HG02943 (cell line): ENCODE results near the gene RUBCN.
A peak's percentile ranks its signal among the peaks of the same experiment; 100 is the strongest.
"Not testable (repeated sequence)": the region's sequence is repeated elsewhere in the genome, so short reads cannot be mapped to it uniquely, and the experiment has no call there.

Experiments
- ATAC-seq: cut with Tn5 transposase; IDR thresholded peaks from one replicate; pipeline ENCODE4 v1.9.1; 2021; ENCODE audit warnings: mild to moderate bottlenecking, low read depth, moderate library complexity; ENCODE audit not compliant: unreplicated experiment

Gene RUBCN

DNA sequence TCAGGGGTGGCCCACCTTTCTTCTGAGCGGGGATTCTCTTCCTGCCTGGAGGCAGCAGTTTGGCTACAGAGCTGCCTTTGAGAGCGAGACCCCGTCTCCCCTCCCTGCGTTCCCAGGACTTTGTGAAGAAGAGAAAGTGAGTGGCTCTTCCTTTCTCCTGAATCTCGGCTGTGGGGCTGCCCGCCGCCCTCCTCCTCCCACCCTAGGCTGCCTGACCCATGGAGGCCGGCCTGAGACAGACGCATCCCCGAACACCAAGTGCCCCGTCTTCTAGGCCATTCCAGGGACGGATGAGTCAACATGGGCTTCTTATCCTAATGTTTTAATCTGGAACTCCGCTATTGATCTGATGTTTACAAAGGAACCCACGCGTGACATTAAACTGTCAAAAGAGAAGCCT is 74.8 kb downstream of the RUBCN start:
- not testable (repeated sequence) for ATAC-seq

DNA sequence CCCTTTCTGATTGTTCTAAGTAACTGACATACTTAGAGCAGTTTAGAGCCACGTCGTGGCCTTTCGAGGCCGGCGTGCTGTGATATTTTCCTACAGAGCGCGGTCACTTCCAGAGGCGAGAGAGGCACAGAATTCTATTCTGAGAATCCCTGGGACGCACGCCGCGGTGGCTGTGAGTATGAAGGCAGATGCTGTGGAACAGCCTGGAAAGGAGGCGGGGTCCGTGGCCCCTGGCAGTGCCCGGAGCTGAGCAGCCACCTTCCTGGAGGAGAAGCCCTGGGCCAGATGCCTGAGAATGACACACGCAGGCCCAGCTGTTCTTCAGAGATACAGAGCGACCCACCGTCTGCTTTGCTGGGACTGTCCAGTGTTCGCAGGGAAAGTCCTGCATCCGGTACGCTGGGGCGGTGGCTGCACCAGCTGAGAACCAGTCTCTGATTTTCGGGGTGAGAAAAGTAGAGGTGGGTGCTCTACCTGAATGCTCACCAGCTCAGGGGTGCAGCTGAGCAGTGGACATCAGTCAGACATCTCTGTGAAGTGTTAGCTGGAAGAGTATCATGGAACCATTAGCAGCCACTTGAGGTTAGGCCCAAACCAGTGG is 75.4 kb downstream of the RUBCN start:
- ATAC-seq, result not testable (repeated sequence)

GRCh38 chr3:197659701-197660100 is 77.0 kb downstream of the RUBCN start:
- peak; percentile 9 for ATAC-seq

DNA sequence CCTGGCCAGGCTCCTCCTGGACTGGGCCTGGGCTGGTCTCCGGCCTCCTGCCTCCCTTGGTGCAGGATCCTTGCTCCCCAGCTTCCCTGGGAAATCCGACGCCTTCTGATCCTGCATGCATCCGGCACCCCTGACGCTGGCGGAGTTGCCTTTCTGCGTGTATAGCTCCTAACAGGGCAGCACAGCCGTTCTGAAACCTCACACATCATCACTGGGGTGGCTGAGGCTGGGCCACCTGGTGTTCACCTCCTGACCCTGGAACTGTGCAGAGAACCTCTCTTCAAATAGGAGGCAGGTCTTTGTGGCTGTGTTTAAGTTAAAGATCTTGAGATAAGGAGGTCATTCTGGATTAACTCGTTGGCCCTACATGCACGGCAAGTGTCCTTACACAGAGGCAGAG is 77.6 kb downstream of the RUBCN start:
- ATAC-seq, result peak; percentile 65

DNA sequence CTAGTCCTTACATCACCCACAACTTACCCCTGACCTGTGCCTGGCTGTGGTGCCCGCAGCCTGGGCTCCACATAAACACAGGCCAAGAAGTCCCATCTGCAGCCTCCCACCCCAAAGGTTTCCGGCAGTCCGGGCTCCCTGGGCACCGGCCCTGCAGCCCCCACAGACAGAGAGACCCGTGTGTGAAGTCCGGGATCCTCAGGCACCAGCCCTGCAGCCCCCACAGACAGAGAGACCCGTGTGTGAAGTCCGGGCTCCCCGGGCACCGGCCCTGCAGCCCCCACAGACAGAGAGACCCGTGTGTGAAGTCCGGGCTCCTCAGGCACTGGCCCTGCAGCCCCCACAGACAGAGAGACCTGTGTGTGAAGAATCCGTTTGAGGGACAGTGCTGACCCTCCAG is 78.0 kb downstream of the RUBCN start:
- ATAC-seq, result not testable (repeated sequence)

- not testable (repeated sequence) for ATAC-seq
Measured at GRCh38 chr3:197657541-197658292, 79.0 kb downstream of the RUBCN start.

GRCh38 chr3:197656960-197657359 is 79.7 kb downstream of the RUBCN start:
- ATAC-seq, result not testable (repeated sequence)

GRCh38 chr3:197656129-197656528 is 80.6 kb downstream of the RUBCN start:
- not testable (repeated sequence) for ATAC-seq

GRCh38 chr3:197654998-197655330 is 81.7 kb downstream of the RUBCN start:
- ATAC-seq, result not testable (repeated sequence)

- ATAC-seq, result peak; percentile 69
Measured at GRCh38 chr3:197654090-197654997, 82.4 kb downstream of the RUBCN start.

GRCh38 chr3:197652860-197653259 is 83.8 kb downstream of the RUBCN start:
- ATAC-seq, result not testable (repeated sequence)

- ATAC-seq, result not testable (repeated sequence)
Measured at GRCh38 chr3:197647649-197648048, 89.1 kb downstream of the RUBCN start.

DNA sequence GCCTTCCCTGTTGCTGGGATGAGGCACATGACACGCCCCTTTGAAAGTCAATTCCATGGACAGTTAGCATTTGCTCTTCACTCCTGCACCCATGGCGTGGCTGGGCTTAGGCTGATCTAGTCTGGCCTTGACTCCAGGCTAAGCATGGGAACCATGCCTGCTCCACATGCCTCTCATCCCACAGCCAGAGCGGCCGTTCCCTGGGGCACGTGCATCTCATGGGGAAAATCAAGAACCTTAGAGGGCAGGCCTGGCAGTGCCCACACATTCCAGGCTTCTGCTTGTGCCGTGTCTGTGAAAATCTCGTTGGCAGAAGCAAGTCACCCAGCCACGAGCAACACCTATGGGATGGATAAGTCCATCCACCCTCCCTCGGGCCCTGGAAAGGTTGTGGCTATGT is 89.5 kb downstream of the RUBCN start:
- not testable (repeated sequence) for ATAC-seq

DNA sequence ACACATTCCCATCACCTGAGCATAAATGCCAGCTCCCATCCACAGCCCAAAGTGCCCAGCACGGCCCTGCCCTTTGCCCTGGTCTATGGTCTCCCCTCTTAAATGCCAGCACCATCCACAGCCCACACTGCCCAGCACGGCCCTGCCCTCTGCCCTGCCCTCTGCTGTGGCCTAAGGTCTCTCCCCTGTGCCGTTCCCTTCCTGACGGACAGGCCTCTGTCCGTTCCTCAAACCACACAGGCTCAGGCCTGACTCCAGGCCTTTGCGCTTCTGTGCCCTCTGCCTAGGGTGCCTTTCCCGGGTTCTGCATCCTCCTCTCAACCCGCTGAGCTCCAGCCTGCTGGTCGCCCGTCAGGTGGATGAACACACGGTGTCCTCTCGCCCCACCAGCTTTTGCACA is 90.4 kb downstream of the RUBCN start:
- ATAC-seq, result not testable (repeated sequence)

DNA sequence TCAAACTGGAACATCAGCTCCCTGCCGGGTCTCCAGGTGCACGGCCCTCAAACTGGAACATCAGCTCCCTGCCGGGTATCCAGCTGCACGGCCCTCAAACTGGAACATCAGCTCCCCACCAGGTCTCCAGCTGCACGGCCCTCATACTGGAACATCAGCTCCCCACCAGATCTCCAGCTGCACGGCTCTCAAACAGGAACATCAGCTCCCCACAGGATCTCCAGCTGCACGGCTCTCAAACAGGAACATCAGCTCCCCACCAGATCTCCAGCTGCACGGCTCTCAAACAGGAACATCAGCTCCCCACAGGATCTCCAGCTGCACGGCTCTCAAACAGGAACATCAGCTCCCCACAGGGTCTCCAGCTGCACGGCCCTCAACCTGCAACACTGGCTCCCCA is 99.1 kb downstream of the RUBCN start:
- not testable (repeated sequence) for ATAC-seq

GRCh38 chr3:197631989-197632388 is 104.7 kb downstream of the RUBCN start:
- not testable (repeated sequence) for ATAC-seq

GRCh38 chr3:197630766-197631165 is 105.9 kb downstream of the RUBCN start:
- ATAC-seq, result not testable (repeated sequence)

DNA sequence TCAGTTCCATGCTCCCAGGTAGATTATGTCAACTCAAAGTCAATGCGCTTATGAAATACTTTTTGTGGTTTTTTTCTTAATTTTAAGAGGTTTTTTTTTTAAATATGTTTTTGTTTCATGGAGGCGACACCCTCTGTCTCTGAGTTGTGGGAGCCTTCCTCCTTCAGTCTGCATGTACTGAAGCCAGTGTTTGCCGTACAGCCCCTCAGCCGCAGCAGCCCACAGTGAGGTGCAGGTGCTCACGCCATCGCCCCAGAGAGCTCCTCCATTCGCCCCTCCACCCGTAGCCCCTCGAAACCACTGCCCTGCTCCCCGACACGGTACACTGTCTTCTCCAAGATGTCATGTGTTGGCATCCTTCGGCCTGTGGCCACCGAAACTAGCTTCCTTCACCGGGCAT is 107.4 kb downstream of the RUBCN start:
- not testable (repeated sequence) for ATAC-seq

DNA sequence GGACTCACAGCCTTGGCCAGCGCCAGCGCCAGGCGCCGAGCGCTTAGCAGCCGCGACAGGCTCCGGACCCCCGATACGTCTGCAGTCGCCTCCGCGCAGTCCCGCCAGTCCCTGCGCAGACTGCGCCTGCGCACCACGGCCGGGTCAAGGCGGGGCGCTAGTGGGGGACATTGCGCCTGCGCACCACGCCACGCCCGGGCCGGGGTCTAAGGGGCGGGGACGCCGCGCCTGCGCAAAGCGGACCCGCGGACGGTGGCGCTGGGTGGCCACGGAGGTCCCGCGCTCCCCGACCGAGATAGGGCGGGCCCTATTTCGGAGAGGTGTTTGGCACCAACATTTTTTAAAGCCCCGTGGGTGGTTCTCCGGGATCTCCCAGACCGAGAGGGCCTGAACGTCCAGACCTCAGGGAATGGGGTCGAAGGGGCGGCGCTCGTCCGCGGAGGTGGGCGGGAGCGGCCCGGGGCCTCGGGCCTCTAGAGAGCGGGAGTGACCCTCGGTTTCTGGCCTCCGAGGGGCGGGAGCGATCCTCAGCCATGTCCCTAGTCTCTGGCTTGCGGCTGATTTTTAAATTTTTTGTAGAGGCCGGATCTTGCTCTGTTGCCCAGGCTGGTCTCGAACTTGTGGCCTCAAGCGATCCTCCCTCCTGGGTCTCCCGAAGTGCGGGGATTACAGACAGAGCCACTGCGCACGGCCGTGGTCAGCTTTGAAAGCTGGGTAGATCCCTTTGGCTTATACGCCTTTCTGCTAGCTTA is 108.8 kb downstream of the RUBCN start:
- peak; percentile 71 for ATAC-seq

- ATAC-seq, result peak; percentile 37
Measured at GRCh38 chr3:197627158-197627771, 109.4 kb downstream of the RUBCN start.
